Measurements from ENCODE around the gene RGS3.

The RGS3 gene

DNA sequence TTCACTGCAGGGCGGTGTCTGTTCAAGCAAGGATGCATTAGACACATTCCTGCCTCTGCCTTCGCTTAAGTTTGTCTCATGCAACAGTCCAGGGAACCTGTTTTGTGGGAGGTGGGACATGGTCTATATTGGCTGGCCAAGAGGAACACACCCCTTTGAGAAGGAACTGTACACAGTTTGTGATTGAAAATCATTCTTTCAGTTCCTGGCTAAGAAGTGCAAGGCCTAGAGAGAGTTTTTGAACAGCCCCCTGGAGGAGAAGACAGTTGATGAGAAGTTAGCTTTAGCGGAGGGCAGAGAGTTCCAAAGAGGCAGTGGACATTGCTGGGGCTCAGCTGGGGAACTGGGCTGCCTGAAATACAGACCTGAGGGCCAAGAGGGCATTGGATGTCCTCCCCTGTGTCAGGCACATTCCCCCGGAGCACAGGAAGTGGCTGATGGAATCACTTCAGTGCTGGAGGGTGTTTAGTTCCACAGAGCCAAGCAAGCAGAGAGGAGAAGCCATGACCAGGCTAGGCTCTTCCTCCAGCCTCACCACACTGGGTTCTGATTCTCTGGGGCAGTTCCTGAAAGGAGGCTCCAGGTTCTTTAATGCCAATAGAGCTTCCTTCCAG, 66.6 kb downstream of the RGS3 start:
- no peak for DNase-seq (ENCODE audit: low read depth in 2 of 2)

GRCh38 chr9:113530942-113531341, 67.4 kb downstream of the RGS3 start:
- no peak for DNase-seq (ENCODE audit: low read depth in 2 of 2)

- DNase-seq (ENCODE audit: low read depth in 2 of 2), result no peak
Observed at GRCh38 chr9:113531919-113532808, 68.6 kb downstream of the RGS3 start.

GRCh38 chr9:113532809-113533190, 69.3 kb downstream of the RGS3 start:
- DNase-seq (ENCODE audit: low read depth in 2 of 2), result no peak

DNA sequence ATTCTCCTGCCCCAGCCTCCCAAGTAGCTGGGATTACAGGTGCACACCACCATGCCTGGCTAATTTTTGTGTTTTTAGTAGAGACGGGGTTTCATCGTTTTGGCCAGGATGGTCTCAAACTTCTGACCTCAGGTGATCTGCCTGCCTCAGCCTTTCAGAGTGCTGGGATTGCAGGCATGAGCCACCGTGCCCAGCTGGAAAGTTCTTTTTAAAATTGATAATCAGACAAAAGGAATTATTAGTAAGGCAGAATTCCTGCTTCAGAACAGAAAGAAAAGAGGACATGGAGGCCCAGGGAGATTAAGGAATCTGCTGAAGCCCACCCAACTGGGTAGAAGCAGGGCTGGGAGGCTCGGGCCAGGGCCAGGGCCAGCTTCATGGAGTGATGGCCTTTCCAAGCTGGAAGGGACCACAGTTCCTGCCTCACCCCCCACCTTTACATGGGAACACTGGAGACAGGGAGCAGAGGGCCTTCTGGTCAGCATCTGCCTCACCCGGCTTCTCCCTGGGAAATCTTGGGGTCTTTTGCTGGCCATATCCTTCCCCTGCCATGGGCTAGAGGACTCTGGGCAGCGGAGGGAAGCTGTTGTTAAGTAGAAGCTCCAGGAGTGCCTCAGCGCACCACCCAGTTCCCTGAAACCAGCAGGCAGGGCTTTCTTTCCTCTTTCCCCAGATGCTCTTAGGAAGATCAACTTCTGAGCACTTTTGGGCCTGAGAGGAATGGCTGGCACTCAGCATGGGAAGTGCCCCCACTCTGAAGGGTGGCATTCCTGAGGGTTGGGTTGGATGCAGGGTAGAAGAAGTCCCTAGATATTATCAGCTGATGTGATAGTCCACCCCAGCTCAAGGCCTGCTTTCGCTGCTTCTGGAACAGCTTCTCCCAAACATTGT, 70.1 kb downstream of the RGS3 start:
- DNase-seq (ENCODE audit: low read depth in 2 of 2), result no peak

DNA sequence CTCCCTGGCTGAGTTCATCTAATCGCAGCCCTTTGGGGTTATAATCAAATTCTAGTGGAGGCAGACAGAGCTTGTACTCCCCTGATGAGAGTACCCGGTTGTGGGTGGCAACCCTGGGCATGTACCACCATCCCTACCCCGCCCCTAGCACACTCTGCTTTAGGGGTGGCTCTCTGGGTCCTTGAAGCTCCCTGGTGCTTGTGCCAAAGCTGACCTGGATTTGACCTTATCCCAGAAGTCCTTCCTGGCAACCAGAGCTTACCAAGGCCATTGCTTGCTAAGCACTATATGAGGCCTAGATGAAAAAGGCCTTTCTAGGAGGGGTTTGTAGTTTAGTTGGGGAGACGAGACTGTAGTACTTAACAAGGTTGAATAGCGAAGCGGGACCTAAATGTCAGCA, 72.2 kb downstream of the RGS3 start:
- DNase-seq (ENCODE audit: low read depth in 2 of 2), result no peak

GRCh38 chr9:113536166-113536482, 72.6 kb downstream of the RGS3 start:
- DNase-seq (ENCODE audit: low read depth in 2 of 2), result no peak

DNA sequence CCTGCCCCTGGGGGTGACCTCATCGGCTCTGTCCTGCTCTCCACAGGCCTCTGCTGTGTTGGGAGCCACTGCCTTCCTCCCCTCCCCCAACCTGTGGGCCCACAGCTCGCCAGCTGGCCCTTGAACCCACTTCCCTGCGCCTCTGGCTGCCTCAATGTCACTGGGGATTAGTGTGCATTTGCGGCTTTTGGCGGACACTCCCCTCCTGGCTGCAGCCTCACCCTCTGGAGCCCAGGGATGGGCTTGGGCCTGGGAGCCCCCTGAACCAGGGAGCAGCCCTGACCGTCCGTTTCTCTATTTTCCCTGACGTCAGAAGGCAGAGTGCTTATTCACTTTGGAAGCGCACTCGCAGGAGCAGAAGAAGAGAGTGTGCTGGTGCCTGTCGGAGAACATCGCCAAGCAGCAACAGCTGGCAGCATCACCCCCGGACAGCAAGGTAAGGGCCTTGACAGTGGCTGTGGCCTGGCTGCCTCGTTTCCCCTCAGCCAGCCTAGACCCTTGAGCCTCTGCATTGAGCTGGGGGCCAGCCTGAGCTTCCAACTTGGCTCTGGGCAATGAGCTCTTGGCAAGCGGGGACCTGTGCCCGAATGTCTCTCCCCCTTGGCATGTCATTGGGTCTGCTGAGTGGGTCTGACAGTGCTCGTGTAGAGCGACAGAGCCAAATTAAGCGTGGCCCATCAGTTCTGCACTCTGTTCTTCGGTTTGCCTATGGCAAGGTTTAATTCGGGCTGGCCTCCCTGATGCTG, 73.1 kb downstream of the RGS3 start:
- no peak for DNase-seq (ENCODE audit: low read depth in 2 of 2)

DNA sequence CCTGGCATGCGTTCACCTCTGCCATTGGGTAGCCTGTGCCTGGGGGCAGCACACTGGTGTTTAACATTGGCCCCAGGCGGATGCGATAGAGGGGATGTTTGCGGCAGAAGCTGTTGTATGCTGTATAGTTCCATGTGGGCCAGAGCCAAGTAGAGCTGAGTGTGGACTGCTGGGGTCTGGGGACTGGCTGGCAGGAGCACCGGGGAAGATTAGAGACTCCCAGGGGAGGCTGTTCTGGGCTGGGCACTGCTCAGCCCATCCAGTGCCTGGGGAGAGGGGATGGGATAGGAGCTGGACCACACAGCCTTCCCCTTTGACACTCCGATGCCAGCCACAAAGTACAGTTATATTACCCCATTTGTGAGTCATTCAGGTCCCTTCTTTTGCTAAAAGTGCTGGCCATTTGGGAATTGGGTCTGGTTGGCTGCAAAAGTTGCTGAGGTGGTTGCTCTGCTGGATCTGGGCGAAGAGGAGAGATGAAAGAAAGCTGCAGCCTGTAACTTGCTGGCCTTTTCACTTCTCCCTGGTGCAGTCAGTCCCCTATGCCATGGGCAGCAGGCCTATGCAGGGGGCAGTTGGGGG, 73.8 kb downstream of the RGS3 start:
- no peak for DNase-seq (ENCODE audit: low read depth in 2 of 2)

GRCh38 chr9:113538131-113538530, 74.6 kb downstream of the RGS3 start:
- DNase-seq (ENCODE audit: low read depth in 2 of 2), result no peak

GRCh38 chr9:113538701-113539430, 75.3 kb downstream of the RGS3 start:
- DNase-seq (ENCODE audit: low read depth in 2 of 2), result no peak

- no peak for DNase-seq (ENCODE audit: low read depth in 2 of 2)
Observed at GRCh38 chr9:113540466-113540865, 76.9 kb downstream of the RGS3 start.

GRCh38 chr9:113541019-113541900, 77.7 kb downstream of the RGS3 start:
- DNase-seq (ENCODE audit: low read depth in 2 of 2), result no peak

DNA sequence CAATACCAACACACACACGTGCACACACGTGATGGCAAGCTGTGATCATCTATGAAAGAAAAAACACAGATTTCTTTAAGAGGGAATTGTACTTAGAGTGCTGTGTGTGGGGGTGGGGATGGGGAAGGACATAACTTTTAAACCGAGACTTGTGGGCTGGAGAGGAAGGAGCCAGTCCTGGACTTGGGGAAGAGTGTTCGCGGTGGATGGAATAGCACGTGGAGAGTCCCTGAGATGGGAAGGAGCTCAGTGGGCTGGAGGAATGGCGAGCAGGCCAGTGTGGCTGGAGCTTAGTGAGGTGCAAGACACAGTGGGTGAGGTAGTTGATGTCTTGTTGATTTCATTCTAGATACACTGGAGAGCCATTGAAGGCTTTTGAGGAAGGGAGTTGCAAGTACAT, 78.5 kb downstream of the RGS3 start:
- DNase-seq (ENCODE audit: low read depth in 2 of 2), result no peak

GRCh38 chr9:113542741-113543140, 79.2 kb downstream of the RGS3 start:
- no peak for DNase-seq (ENCODE audit: low read depth in 2 of 2)

- DNase-seq (ENCODE audit: low read depth in 2 of 2), result no peak
Observed at GRCh38 chr9:113543296-113543981, 79.9 kb downstream of the RGS3 start.

GRCh38 chr9:113543982-113544303, 80.4 kb downstream of the RGS3 start:
- DNase-seq (ENCODE audit: low read depth in 2 of 2), result no peak

- no peak for DNase-seq (ENCODE audit: low read depth in 2 of 2)
Observed at GRCh38 chr9:113545068-113545467, 81.5 kb downstream of the RGS3 start.

DNA sequence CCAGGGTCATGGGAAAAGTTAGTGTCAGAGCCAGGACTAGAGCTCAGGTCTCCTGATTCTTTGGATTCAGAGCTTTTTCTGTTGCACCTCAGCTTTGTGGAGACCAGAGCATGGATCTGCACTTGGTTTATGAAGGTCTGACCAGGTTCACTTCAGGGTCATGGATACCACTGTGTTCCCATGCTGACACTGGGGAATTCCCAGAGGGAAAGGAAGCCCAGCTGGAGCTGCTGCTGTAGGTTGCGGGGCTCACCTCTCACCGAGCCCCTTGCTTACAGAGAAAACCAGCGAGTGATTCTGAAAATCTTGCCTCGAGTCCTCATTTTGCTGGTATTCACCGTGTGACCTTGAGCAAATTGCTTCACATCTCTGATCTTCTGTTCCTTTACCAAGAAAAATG, 83.0 kb downstream of the RGS3 start:
- DNase-seq (ENCODE audit: low read depth in 2 of 2), result no peak

Data from activated CD8-positive, alpha-beta memory T cell treated with anti-CD3 and anti-CD28 coated beads for 4 hours (primary cell).